ENCODE measurements around the gene KDM1A. TPM values are rescaled to one million over a fixed set of nuclear protein-coding genes. Genes with fewer than 3 reads are reported as not detected.

Gene KDM1A
- total RNA-seq, 1 donor from 2014 or later = 20.0 TPM

DNA sequence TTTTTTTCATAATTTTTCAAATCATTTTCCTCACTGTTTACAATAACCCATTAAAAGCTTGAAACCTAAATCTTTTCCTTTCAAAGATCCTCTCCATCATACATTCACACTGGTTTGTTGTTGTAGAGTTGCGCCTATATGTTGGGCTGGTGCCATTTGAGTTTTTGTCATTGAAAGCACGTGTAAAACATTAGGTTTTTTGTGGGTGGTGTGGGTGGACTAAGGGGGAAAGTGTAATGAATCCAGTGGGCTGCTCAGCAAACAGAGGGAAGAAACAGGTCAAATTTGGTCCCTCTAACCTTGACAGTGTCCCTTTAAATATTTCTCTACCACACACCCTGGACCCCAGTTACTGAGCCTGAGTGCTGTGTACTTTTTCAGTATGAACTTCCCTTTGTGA is 46.8 kb downstream of the KDM1A start:
- no peak for ATAC-seq
- no peak for DNase-seq (ENCODE audit: low spot score)

DNA sequence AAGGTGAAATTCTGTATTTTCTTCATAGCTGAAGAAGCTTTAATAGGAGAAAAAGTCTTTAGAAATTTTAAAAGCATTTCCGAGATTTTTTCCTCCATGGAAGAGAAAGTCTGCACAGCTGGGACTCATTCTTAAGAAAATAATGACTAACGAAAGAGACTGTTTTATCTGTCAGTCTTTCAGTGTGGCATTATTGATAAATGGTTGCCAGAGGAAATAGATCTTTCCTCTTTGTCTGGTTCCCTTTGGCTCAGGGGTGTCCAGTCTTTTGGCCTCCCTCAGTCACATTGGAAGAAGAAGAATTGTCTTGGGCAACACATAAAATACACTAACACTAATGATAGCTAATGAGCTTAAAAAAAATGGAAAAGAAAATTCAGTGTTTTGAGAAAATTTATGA is 49.9 kb downstream of the KDM1A start:
- ATAC-seq (no peak), DNase-seq (ENCODE audit: low spot score) (no peak)

GRCh38 chr1:23069675-23070074 is 50.4 kb downstream of the KDM1A start:
- DNase-seq (ENCODE audit: low spot score) = no peak

GRCh38 chr1:23074012-23074411 is 54.7 kb downstream of the KDM1A start:
- DNase-seq (ENCODE audit: low spot score) (no peak), ATAC-seq (no peak)

More at GRCh38 chr1:23069675-23070074, 50.4 kb downstream of the KDM1A start:
- ATAC-seq = no peak

GRCh38 chr1:23079025-23079424 is 59.8 kb downstream of the KDM1A start:
- ATAC-seq (no peak), DNase-seq (ENCODE audit: low spot score) (no peak)

DNA sequence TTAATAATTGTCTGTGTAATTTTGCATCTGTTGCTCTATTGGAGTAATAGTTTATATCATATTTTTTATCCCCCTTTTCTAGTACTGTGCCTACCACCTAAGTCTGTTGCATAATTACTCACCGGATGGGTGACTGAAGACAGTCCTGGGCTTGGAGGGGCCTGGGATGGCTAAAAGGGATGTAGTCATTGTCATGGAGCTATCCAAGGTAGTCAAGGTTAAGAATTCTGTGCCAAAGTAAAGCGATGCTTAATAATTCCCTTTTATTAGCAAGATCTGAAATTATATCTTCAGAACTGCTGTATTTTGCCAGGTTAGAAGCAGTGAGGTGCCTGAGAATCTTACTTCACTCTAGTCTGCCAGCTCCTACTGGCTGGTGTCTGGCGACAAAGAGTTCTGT is 61.6 kb downstream of the KDM1A start:
- DNase-seq (ENCODE audit: low spot score) (no peak), ATAC-seq (no peak)

- DNase-seq (ENCODE audit: low spot score) (no peak), ATAC-seq (peak; percentile 27)
Measured at GRCh38 chr1:23081376-23081775, 62.1 kb downstream of the KDM1A start.

DNA sequence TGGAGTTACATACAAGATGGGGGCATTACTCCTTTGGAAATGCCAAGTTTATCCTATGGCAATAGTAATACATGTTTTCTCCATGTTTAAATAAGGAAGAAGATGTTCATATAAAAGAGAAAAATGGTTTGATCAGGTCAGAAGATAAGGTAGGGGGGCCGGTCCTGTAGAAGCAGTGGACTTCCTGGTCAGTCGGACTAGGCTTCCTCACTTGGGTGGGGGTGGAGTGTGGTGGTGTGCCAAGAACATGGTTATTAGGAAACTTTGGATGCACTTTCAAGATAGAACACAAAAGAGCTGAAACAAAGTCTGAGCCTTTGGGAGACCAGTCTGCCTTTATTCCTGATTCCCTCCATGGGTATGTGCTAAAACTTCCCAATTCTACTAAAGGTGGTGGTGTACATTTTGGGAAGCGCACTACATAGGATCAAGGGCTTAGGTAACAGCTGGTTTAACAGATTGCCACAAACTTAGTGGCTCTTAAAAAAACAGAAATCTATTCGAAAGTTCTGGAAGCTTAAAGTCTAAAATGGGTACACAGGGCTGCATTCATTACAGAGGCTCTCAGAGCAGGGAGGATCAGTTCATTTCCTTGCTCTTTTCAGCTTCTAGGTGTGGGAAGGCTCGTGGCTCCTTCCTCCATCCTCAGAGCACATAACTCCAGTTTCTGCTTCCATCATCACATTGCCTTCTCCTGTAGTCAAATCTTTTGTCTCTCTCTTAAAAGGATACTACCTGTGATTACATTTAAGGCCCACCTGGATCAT is 64.6 kb downstream of the KDM1A start:
- peak; percentile 84 for ATAC-seq

GRCh38 chr1:23084880-23085279 is 65.6 kb downstream of the KDM1A start:
- DNase-seq (ENCODE audit: low spot score) = no peak

More for the DNA sequence above, 64.6 kb downstream of the KDM1A start:
- peak; percentile 54 for DNase-seq (ENCODE audit: low spot score)

GRCh38 chr1:23085696-23086095 is 66.4 kb downstream of the KDM1A start:
- DNase-seq (ENCODE audit: low spot score) (no peak), ATAC-seq (no peak)

More at GRCh38 chr1:23084880-23085279, 65.6 kb downstream of the KDM1A start:
- no peak for ATAC-seq

GRCh38 chr1:23088027-23088426 is 68.8 kb downstream of the KDM1A start:
- no peak for ATAC-seq

GRCh38 chr1:23090056-23090455 is 70.8 kb downstream of the KDM1A start:
- DNase-seq (ENCODE audit: low spot score) = no peak
- ATAC-seq = no peak

More at GRCh38 chr1:23088027-23088426, 68.8 kb downstream of the KDM1A start:
- DNase-seq (ENCODE audit: low spot score) = no peak

GRCh38 chr1:23091545-23091944 is 72.3 kb downstream of the KDM1A start:
- DNase-seq (ENCODE audit: low spot score) = no peak
- no peak for ATAC-seq

DNA sequence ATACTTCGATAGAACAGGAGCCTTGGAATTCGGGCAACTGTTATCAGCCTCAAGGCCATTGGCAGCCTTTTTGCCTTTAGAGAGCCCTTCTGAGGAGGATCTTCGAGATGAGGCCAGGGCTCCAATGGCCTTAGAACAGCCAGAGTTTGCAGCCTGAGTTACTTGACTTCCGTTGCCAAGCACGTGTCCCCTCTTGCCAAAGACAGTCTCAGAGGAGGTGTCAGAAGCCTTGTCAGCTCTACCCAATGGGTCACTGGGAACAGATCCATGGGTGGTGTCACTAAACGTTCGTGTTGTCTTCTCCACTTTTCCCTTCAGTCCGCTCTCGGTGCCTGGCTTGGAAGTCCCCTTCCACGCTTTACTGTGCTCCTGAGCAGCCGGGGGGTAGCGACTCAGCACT is 73.2 kb downstream of the KDM1A start:
- no peak for ATAC-seq
- no peak for DNase-seq (ENCODE audit: low spot score)

GRCh38 chr1:23097316-23097715 is 78.0 kb downstream of the KDM1A start:
- ATAC-seq = no peak
- DNase-seq (ENCODE audit: low spot score) = no peak

- ATAC-seq = peak; percentile 95
- peak; percentile 62 for DNase-seq (ENCODE audit: low spot score)
Measured at GRCh38 chr1:23098463-23099170, 79.3 kb downstream of the KDM1A start.

DNA sequence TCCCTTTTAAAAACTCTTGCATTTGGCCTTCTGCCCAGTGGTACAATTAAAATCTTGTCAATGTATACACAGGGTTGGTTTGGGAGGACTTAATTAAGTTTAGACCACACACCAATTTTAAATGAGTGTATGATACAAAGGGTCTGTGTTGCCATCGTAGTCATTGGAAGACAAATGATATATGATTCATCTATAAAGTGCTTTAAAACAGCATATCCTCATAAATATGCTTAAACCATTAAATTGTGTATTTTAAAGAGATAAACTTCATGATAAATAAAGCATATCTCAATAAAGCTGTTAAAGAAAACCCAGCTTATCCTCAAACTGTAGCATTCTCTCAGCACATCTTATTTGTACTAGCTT is 79.9 kb downstream of the KDM1A start:
- no peak for DNase-seq (ENCODE audit: low spot score)
- no peak for ATAC-seq

GRCh38 chr1:23100074-23100748 is 80.9 kb downstream of the KDM1A start:
- no peak for DNase-seq (ENCODE audit: low spot score)
- no peak for ATAC-seq

GRCh38 chr1:23101101-23101827 is 82.0 kb downstream of the KDM1A start:
- ATAC-seq = no peak

GRCh38 chr1:23101887-23102286 is 82.6 kb downstream of the KDM1A start:
- no peak for ATAC-seq

More at GRCh38 chr1:23101101-23101827, 82.0 kb downstream of the KDM1A start:
- no peak for DNase-seq (ENCODE audit: low spot score)

DNA sequence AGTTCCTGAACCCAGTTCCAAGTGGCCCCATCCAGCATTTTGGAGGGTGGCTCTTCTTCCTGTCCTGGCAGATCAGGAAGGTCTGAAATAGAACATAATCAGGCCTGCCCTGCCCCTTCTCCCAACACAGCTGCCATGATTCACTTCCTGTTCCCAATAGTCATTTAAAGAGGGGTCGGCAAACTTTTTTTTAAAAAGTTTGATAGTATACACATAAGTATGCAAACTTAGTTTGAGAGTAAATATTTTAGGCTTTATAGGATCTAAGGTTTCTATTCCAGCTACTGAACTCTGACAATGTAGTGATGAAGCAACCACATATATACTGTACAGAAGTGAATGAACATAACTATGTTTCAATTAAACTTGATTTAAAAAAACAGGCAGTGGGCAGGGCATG is 83.0 kb downstream of the KDM1A start:
- DNase-seq (ENCODE audit: low spot score) (no peak), ATAC-seq (no peak)

More at GRCh38 chr1:23101887-23102286, 82.6 kb downstream of the KDM1A start:
- DNase-seq (ENCODE audit: low spot score) = no peak
